Osteocyte (in vitro differentiated cells): Measurements from ENCODE around the gene PRRT3. TPM values are rescaled to one million over a fixed set of nuclear protein-coding genes. Genes with fewer than 3 reads are reported as not detected.

Experiments used
- DNase-seq: peaks from one replicate; pipeline ENCODE4 v3.0.0; 2021; ENCODE audit warnings: mixed read lengths; ENCODE audit not compliant: unreplicated experiment; ENCODE audit errors: extremely low spot score
- H3K27ac Mint-ChIP-seq: one replicate; pipeline ENCODE4 v1.8.0; 2021; ENCODE audit warnings: mild to moderate bottlenecking, mixed read lengths; ENCODE audit not compliant: unreplicated experiment
- H3K27me3 Mint-ChIP-seq: one replicate; pipeline ENCODE4 v1.8.0; 2021; ENCODE audit warnings: mixed read lengths; ENCODE audit not compliant: unreplicated experiment
- H3K36me3 Mint-ChIP-seq: one replicate; pipeline ENCODE4 v1.8.0; 2021; ENCODE audit warnings: mixed read lengths; ENCODE audit not compliant: unreplicated experiment
- H3K4me1 Mint-ChIP-seq: one replicate; pipeline ENCODE4 v1.8.0; 2021; ENCODE audit warnings: mixed read lengths; ENCODE audit not compliant: unreplicated experiment
- H3K4me3 Mint-ChIP-seq: one replicate; pipeline ENCODE4 v1.8.0; 2021; ENCODE audit warnings: mild to moderate bottlenecking, moderate library complexity, mixed read lengths; ENCODE audit not compliant: unreplicated experiment
- H3K9me3 Mint-ChIP-seq: one replicate; pipeline ENCODE4 v1.8.0; 2021; ENCODE audit warnings: mixed read lengths; ENCODE audit not compliant: unreplicated experiment
- CTCF ChIP-seq: fragments of 200-600 bp; sonication (generic); IDR thresholded peaks from 2 replicates; pipeline ENCODE4 v1.5.0; 2021; ENCODE audit warnings: antibody characterized with exemption, mild to moderate bottlenecking, moderate library complexity
- total RNA-seq: library from RNA; stranded (reverse); gene quantifications from 2 replicates; pipeline ENCODE4 v1.2.1, GENCODE V29; 2021

The PRRT3 gene
- total RNA-seq, 1 donor from 2014 or later = 6.6 TPM

- Mint-ChIP-seq H3K27me3 (no peaks in the 10 kb centered on the region), H3K27ac (peak overlapping the region; percentile 29), H3K4me1 (peaks cover 27% of the 10 kb centered on the region)
These were observed 26.6 kb upstream of the PRRT3 start for GRCh38 chr3:9978710-9979305.

GRCh38 chr3:9976721-9977709 lies 24.8 kb upstream of the PRRT3 start:
- peak overlapping the region; percentile 96 for H3K27ac Mint-ChIP-seq

More at GRCh38 chr3:9978710-9979305, 26.6 kb upstream of the PRRT3 start:
- no peak for DNase-seq
- H3K36me3 Mint-ChIP-seq = peaks cover 16% of the 10 kb centered on the region
- no peaks in the 10 kb centered on the region for H3K9me3 Mint-ChIP-seq
- H3K4me3 Mint-ChIP-seq = no peak overlapping the region
- no peak for TF ChIP-seq CTCF

GRCh38 chr3:9970020-9970652 lies 17.9 kb upstream of the PRRT3 start:
- Mint-ChIP-seq H3K9me3 (no peaks in the 10 kb centered on the region), H3K27me3 (no peaks in the 10 kb centered on the region), H3K36me3 (peaks cover 53% of the 10 kb centered on the region), H3K4me3 (no peak overlapping the region), H3K27ac (no peak overlapping the region), H3K4me1 (no peaks in the 10 kb centered on the region)
- TF ChIP-seq CTCF = no peak
- DNase-seq = no peak

More at GRCh38 chr3:9976721-9977709, 24.8 kb upstream of the PRRT3 start:
- Mint-ChIP-seq H3K9me3 (no peaks in the 10 kb centered on the region), H3K4me3 (peak overlapping the region; percentile 55), H3K27me3 (no peaks in the 10 kb centered on the region), H3K4me1 (peaks cover 27% of the 10 kb centered on the region), H3K36me3 (peaks cover 23% of the 10 kb centered on the region)
- DNase-seq = no peak
- TF ChIP-seq CTCF = no peak

GRCh38 chr3:9969632-9970019 lies 17.4 kb upstream of the PRRT3 start:
- Mint-ChIP-seq H3K9me3 (no peaks in the 10 kb centered on the region), H3K4me3 (no peak overlapping the region), H3K4me1 (no peaks in the 10 kb centered on the region), H3K27me3 (no peaks in the 10 kb centered on the region), H3K27ac (no peak overlapping the region), H3K36me3 (peaks cover 53% of the 10 kb centered on the region)
- no peak for TF ChIP-seq CTCF
- no peak for DNase-seq
